Mesenchymal stem cell (in vitro differentiated cells and primary cell): ENCODE results near the gene GLA.

Source experiments
- DNase-seq: peaks from one replicate; pipeline ENCODE4 v3.0.0-alpha.2; 2013
- H2AFZ ChIP-seq: one replicate; pipeline ENCODE4 v1.6.1; 2013; ENCODE audit warnings: low read depth, mild to moderate bottlenecking, control low read depth, inconsistent platforms, low read length, moderate library complexity
- H2AK5ac ChIP-seq: 2 replicates; pipeline ENCODE4 v1.6.1; 2013; ENCODE audit warnings: low read length, moderate library complexity, mild to moderate bottlenecking, inconsistent platforms; ENCODE audit not compliant: severe bottlenecking
- H2BK120ac ChIP-seq: one replicate; pipeline ENCODE4 v1.6.1; 2013; ENCODE audit warnings: low read depth, mild to moderate bottlenecking, inconsistent platforms, low read length, moderate library complexity
- H2BK12ac ChIP-seq, 2 experiments: one replicate each; pipeline ENCODE4 v1.6.1; 2013; ENCODE audit warnings: inconsistent platforms in 2 of 2, low read length in 2 of 2, mild to moderate bottlenecking in 2 of 2, moderate library complexity in 2 of 2, control low read depth in 1 of 2
- H2BK15ac ChIP-seq: one replicate; pipeline ENCODE4 v1.6.1; 2013; ENCODE audit warnings: mild to moderate bottlenecking, low read depth, inconsistent platforms; ENCODE audit not compliant: poor library complexity, severe bottlenecking
- H2BK5ac ChIP-seq: 2 replicates; pipeline ENCODE4 v1.6.1; 2013; ENCODE audit warnings: low read depth, mild to moderate bottlenecking, low read length, control low read depth, inconsistent platforms; ENCODE audit not compliant: poor library complexity, severe bottlenecking
- H3K14ac ChIP-seq, 2 experiments: one replicate each; pipeline ENCODE4 v1.6.1; 2013; ENCODE audit warnings: inconsistent platforms in 2 of 2, low read length in 2 of 2, control low read depth in 1 of 2, mild to moderate bottlenecking in 1 of 2, moderate library complexity in 1 of 2
- H3K18ac ChIP-seq, 2 experiments: one replicate each; pipeline ENCODE4 v1.6.1; 2013; ENCODE audit warnings: inconsistent platforms in 2 of 2, low read length in 2 of 2, control low read depth in 1 of 2, low read depth in 1 of 2, mild to moderate bottlenecking in 1 of 2
- H3K23ac ChIP-seq, 2 experiments: one replicate each; pipeline ENCODE4 v1.6.1; 2013; ENCODE audit warnings: inconsistent platforms in 2 of 2, low read length in 2 of 2, mild to moderate bottlenecking in 2 of 2, moderate library complexity in 2 of 2, control low read depth in 1 of 2
- H3K27ac ChIP-seq: 2 replicates; pipeline ENCODE4 v1.5.1; 2013; ENCODE audit warnings: mild to moderate bottlenecking, moderate library complexity, low read length, control low read depth, inconsistent platforms; ENCODE audit not compliant: poor library complexity, severe bottlenecking
- H3K27me3 ChIP-seq, 2 experiments: 2 replicates each; pipeline versions ENCODE4 v1.6.1 to v1.7.0; 2013; ENCODE audit warnings: low read length in 2 of 2, mild to moderate bottlenecking in 2 of 2, moderate library complexity in 2 of 2, control low read depth in 1 of 2, inconsistent platforms in 1 of 2; ENCODE audit not compliant: control insufficient read depth in 1 of 2, insufficient read depth in 1 of 2
- H3K36me3 ChIP-seq, 2 experiments: 2 replicates each; pipeline versions ENCODE4 v1.6.1 to v1.7.0; 2013; ENCODE audit warnings: low read length in 2 of 2, control low read depth in 1 of 2, inconsistent platforms in 1 of 2, low read depth in 1 of 2, mild to moderate bottlenecking in 1 of 2; ENCODE audit not compliant: insufficient read depth in 2 of 2, control insufficient read depth in 1 of 2
- H3K4ac ChIP-seq, 2 experiments: one replicate each; pipeline ENCODE4 v1.6.1; 2013; ENCODE audit warnings: inconsistent platforms in 2 of 2, low read length in 2 of 2, mild to moderate bottlenecking in 2 of 2, moderate library complexity in 2 of 2, control low read depth in 1 of 2, low read depth in 1 of 2
- H3K4me1 ChIP-seq: 2 replicates; pipeline ENCODE4 v1.6.1; 2013; ENCODE audit warnings: low read depth, low read length, control low read depth; ENCODE audit not compliant: control insufficient read depth, insufficient read depth
- H3K4me2 ChIP-seq: 2 replicates; pipeline ENCODE4 v1.6.1; 2013; ENCODE audit warnings: low read length, mild to moderate bottlenecking, inconsistent platforms; ENCODE audit not compliant: poor library complexity, severe bottlenecking
- H3K4me3 ChIP-seq, 2 experiments: 2 replicates each; pipeline versions ENCODE4 v1.5.1 to v1.7.0; 2013; ENCODE audit warnings: low read length in 2 of 2, mild to moderate bottlenecking in 2 of 2, control low read depth in 1 of 2, low read depth in 1 of 2; ENCODE audit not compliant: insufficient read depth in 1 of 2
- H3K79me1 ChIP-seq: replicated peaks from 2 replicates; pipeline ENCODE4 v1.6.1; 2013; ENCODE audit warnings: mild to moderate bottlenecking, control low read depth, low read length, inconsistent platforms; ENCODE audit not compliant: poor library complexity, severe bottlenecking
- H3K9ac ChIP-seq: 2 replicates; pipeline ENCODE4 v1.7.0; 2013; ENCODE audit warnings: mild to moderate bottlenecking, low read length, moderate library complexity
- H3K9me3 ChIP-seq: 2 replicates; pipeline ENCODE4 v1.7.0; 2013; ENCODE audit warnings: mild to moderate bottlenecking, low read length; ENCODE audit not compliant: control insufficient read depth
- H4K8ac ChIP-seq: one replicate; pipeline ENCODE4 v1.6.1; 2013; ENCODE audit warnings: inconsistent platforms, mild to moderate bottlenecking, low read length, moderate library complexity
- H4K91ac ChIP-seq: one replicate; pipeline ENCODE4 v1.6.1; 2013; ENCODE audit warnings: mild to moderate bottlenecking, low read length, inconsistent platforms
- WGBS: methylation state at CpG from one replicate; pipeline ENCODE4 v1.1.7; 2013; ENCODE audit warnings: mixed read lengths; 5-methylcytosine and 5-hydroxymethylcytosine counted together

The GLA gene

GRCh38 chrX:101347859-101348451, 59.8 kb downstream of the GLA start:
- H3K79me1 ChIP-seq: peaks cover 2% of the 10 kb centered on the region
- no peak overlapping the region for H2BK15ac ChIP-seq
- no peak overlapping the region for H2AFZ ChIP-seq
- H2BK5ac ChIP-seq: no peak overlapping the region
- H3K4me3 ChIP-seq: peak overlapping the region; percentile 69 to 85
- H3K27ac ChIP-seq: no peak overlapping the region
- peaks cover 0 to 4% of the 10 kb centered on the region in 2 experiments for H3K27me3 ChIP-seq
- 0% methylated on average over 4 of the region's 14 CpGs for WGBS
- H2BK12ac ChIP-seq: no peak overlapping the region
- H3K4ac ChIP-seq: no peak overlapping the region
- H2BK120ac ChIP-seq: no peak overlapping the region
- peak; percentile 45 for DNase-seq
- H2AK5ac ChIP-seq: no peak overlapping the region
- H3K9me3 ChIP-seq: no peaks in the 10 kb centered on the region
- peak overlapping the region; percentile 59 for H3K4me2 ChIP-seq
- H3K18ac ChIP-seq: no peak overlapping the region
- no peak overlapping the region for H3K14ac ChIP-seq
- no peak overlapping the region for H4K91ac ChIP-seq
- no peaks in the 10 kb centered on the region for H3K4me1 ChIP-seq
- no peak overlapping the region for H3K23ac ChIP-seq
- H3K9ac ChIP-seq: peak overlapping the region; percentile 80
- H4K8ac ChIP-seq: no peak overlapping the region
- H3K36me3 ChIP-seq: no peaks in the 10 kb centered on the region
